Measurements from ENCODE around the gene SMNDC1. TPM values are rescaled to one million over a fixed set of nuclear protein-coding genes. Genes with fewer than 3 reads are reported as not detected.

Gene SMNDC1
- polyA plus RNA-seq, 2 of the 4 experiments (the other 2 are of a cell fraction): 27.5 to 40.2 TPM

DNA sequence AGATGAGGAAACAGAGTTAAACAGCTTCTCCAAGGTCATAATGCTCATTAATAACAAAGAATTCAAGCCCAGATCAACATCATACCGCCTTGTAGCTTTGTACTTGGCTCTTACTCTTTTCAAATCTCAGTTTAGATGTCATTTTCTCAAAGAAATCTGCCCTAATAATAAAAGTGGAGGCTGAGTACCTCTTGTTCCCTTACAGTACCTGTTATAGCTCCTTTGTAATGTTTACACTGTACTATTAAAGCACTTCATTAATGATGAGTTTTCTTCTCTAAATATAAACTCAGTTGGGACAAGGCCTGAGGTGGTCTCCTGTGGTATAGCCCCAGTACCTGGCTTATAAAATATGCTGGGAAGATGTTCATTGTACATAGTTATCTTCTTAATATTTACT, 7.8 kb downstream of the SMNDC1 start:
- POLR2A ChIA-PET: no interaction called here
- H3K4me3 ChIP-seq: no peak overlapping the region
- no peak for FAIRE-seq
- peaks cover 24% of the 10 kb centered on the region; the same call in 2 of the 3 replicates for H3K4me1 ChIP-seq
- no peak overlapping the region for H3K27ac ChIP-seq
- H3K9me3 ChIP-seq: no peaks in the 10 kb centered on the region
- H3K4me2 ChIP-seq: no peak overlapping the region
- no peak for TF ChIP-seq TP53 (CRISPR knock-in tag; IDR thresholded peaks at IDR 0.05)
- TF ChIP-seq HDAC2 (IDR thresholded peaks at IDR 0.05): no peak
- no peak for TF ChIP-seq NFE2L2 (conservative IDR thresholded peaks at IDR 0.05; ENCODE audit: low read length)
- TF ChIP-seq CBX8 (IDR thresholded peaks at IDR 0.05): no peak
- no peak for TF ChIP-seq BHLHE40 (IDR thresholded peaks at IDR 0.05; ENCODE audit: low read depth, low read length)
- no peak for TF ChIP-seq CHD4 (IDR thresholded peaks at IDR 0.05; ENCODE audit: borderline replicate concordance)
- CTCF ChIA-PET: interaction anchor here (1.3 to 2.8 kb wide), 3 partner anchors 18 to 91 kb away, joined by 3 to 8 read pairs (median 5); no protein-coding TSS in a partner anchor
- no peak for DNase-seq (ENCODE audit: low read depth in 1 of 2, low spot score in 1 of 2)
- no peak for ATAC-seq
- WGBS (ENCODE audit: missing lambda C conversion rate): 97% methylated on average over 1 of the region's 1 CpG

GRCh38 chr10:110286841-110287240, 17.9 kb downstream of the SMNDC1 start:
- POLR2A ChIA-PET: no interaction called here
- FAIRE-seq: peak; percentile 49
- no peak for TF ChIP-seq KDM1A (IDR thresholded peaks at IDR 0.05; ENCODE audit: low read depth)
- no peak for TF ChIP-seq SMC3 (IDR thresholded peaks at IDR 0.05)
- TF ChIP-seq NFE2L2 (conservative IDR thresholded peaks at IDR 0.05; ENCODE audit: low read length): no peak
- TF ChIP-seq CEBPB (IDR thresholded peaks at IDR 0.05): no peak
- TF ChIP-seq HOXB5 (CRISPR knock-in tag; IDR thresholded peaks at IDR 0.05): no peak
- TF ChIP-seq, protein P1, sequence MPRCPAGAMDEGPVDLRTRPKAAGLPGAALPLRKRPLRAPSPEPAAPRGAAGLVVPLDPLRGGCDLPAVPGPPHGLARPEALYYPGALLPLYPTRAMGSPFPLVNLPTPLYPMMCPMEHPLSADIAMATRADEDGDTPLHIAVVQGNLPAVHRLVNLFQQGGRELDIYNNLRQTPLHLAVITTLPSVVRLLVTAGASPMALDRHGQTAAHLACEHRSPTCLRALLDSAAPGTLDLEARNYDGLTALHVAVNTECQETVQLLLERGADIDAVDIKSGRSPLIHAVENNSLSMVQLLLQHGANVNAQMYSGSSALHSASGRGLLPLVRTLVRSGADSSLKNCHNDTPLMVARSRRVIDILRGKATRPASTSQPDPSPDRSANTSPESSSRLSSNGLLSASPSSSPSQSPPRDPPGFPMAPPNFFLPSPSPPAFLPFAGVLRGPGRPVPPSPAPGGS (IDR thresholded peaks at IDR 0.05): no peak
- no peak for TF ChIP-seq RAD21 (conservative IDR thresholded peaks at IDR 0.05 in 1 of 2, IDR thresholded peaks at IDR 0.05 in 1 of 2)
- TF ChIP-seq NR3C1 (IDR thresholded peaks at IDR 0.05): no peak
- TF ChIP-seq FOSL2 (IDR thresholded peaks at IDR 0.05): no peak
- no peak for TF ChIP-seq FOSL2 (CRISPR knock-in tag; IDR thresholded peaks at IDR 0.05)
- TF ChIP-seq TP53 (CRISPR knock-in tag; IDR thresholded peaks at IDR 0.05): no peak
- no peak for TF ChIP-seq HEYL (CRISPR knock-in tag; IDR thresholded peaks at IDR 0.05)
- TF ChIP-seq MAFK (IDR thresholded peaks at IDR 0.05; ENCODE audit: partially characterized antibody): no peak
- TF ChIP-seq, protein P2, sequence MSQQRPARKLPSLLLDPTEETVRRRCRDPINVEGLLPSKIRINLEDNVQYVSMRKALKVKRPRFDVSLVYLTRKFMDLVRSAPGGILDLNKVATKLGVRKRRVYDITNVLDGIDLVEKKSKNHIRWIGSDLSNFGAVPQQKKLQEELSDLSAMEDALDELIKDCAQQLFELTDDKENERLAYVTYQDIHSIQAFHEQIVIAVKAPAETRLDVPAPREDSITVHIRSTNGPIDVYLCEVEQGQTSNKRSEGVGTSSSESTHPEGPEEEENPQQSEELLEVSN (IDR thresholded peaks at IDR 0.05; ENCODE audit: borderline replicate concordance, low read depth): no peak
- CTCF ChIA-PET: interaction anchor here (0.6 to 7.0 kb wide), 7 partner anchors 7 to 1375 kb away, joined by 3 to 37 read pairs (median 5); no protein-coding TSS in a partner anchor
- Histone ChIP-seq H3K4me3 (no peak overlapping the region), H3K4me1 (peaks cover 6% of the 10 kb centered on the region; the same call in 1 of the 3 replicates), H3K27ac (no peak overlapping the region), H3K4me2 (no peak overlapping the region), H3K9me3 (no peaks in the 10 kb centered on the region)
- peak in 1 of 2 experiments; percentile 15 for DNase-seq (ENCODE audit: low read depth in 1 of 2, low spot score in 1 of 2)
- ATAC-seq: peak in 1 of 2 experiments; percentile 13; a peak in 1 of 6 replicates
- 75% methylated on average over 2 of the region's 2 CpGs for WGBS (ENCODE audit: missing lambda C conversion rate)

DNA sequence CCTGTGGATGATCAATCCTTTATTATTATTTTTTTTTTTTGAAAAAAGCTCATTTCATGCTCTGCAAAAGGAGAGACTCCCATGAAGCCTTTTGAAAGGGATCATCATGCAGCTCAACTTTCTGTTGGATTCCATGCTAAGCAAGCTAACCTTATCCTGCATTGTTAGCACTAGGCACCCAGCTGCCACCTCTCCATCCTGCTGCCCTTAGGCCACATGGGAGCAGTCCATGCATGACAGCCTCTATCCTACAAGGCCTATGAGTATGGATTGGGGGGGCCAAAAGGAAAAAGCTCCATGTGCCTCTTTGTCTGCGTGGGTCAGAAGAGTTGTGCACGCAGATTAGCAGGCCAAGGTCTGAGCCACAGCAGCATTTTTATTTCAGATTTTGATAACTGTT, 19.2 kb downstream of the SMNDC1 start:
- no peak overlapping the region for H3K4me2 ChIP-seq
- 95% methylated on average over 2 of the region's 2 CpGs for WGBS (ENCODE audit: missing lambda C conversion rate)
- ATAC-seq (peak; percentile 39 to 49; a peak in 2 of 6 replicates), DNase-seq (ENCODE audit: low read depth in 1 of 2, low spot score in 1 of 2) (no peak), FAIRE-seq (no peak)
- ChIA-PET CTCF (interaction anchor here (1.3 to 4.9 kb wide), 5 partner anchors 54 to 401 kb away, joined by 3 to 29 read pairs (median 8); no protein-coding TSS in a partner anchor), POLR2A (interaction anchor here (0.5 to 1.6 kb wide), 2 partner anchors 11 to 77 kb away, joined by 3 read pairs; no protein-coding TSS in a partner anchor)
- no peak overlapping the region for H3K4me3 ChIP-seq
- H3K27ac ChIP-seq: no peak overlapping the region
- TF ChIP-seq ELK1 (IDR thresholded peaks at IDR 0.05; ENCODE audit: low read depth, low read length) (no peak), RFX5 (IDR thresholded peaks at IDR 0.05) (no peak), FOSL2 (IDR thresholded peaks at IDR 0.05) (no peak), FOSL2 (CRISPR knock-in tag; IDR thresholded peaks at IDR 0.05) (no peak), NFE2L2 (conservative IDR thresholded peaks at IDR 0.05; ENCODE audit: low read length) (no peak)
- peaks cover 6% of the 10 kb centered on the region; the same call in 1 of the 3 replicates for H3K4me1 ChIP-seq
- no peaks in the 10 kb centered on the region for H3K9me3 ChIP-seq
